ENCODE data around the gene ZNF701. TPM values are rescaled to one million over a fixed set of nuclear protein-coding genes. Genes with fewer than 3 reads are reported as not detected.
A peak's percentile ranks its signal among the peaks of the same experiment; 100 is the strongest.
"Not testable (repeated sequence)": the region's sequence is repeated elsewhere in the genome, so short reads cannot be mapped to it uniquely, and the experiment has no call there.

Gene ZNF701
- total and polyA plus RNA-seq, 2 experiments from 2014 or later = 11.0 to 13.5 TPM

GRCh38 chr19:52601974-52602366 lies 31.9 kb downstream of the ZNF701 start:
- peak overlapping the region; percentile 91 for H3K4me3 ChIP-seq
- peak in 1 of 2 donors; percentile 5 for DNase-seq (ENCODE audit: low read depth in 1 of 2, low spot score in 1 of 2)
- H3K27ac ChIP-seq; H3K9me3 ChIP-seq (ENCODE audit: low read depth); H3K36me3 ChIP-seq; H3K27me3 ChIP-seq; H3K4me1 ChIP-seq (ENCODE audit: low read depth): not testable (repeated sequence)
- TF ChIP-seq CTCF (IDR thresholded peaks at IDR 0.05; ENCODE audit: low read depth, low read length) = peak; percentile 9

GRCh38 chr19:52602941-52603340 lies 32.9 kb downstream of the ZNF701 start:
- Histone ChIP-seq H3K4me1 (ENCODE audit: low read depth) (no peaks in the 10 kb centered on the region), H3K27ac (no peak overlapping the region), H3K9me3 (ENCODE audit: low read depth) (no peaks in the 10 kb centered on the region), H3K36me3 (no peaks in the 10 kb centered on the region), H3K4me3 (no peak overlapping the region), H3K27me3 (no peaks in the 10 kb centered on the region)
- TF ChIP-seq CTCF (IDR thresholded peaks at IDR 0.05; ENCODE audit: low read depth, low read length) = no peak
- DNase-seq (ENCODE audit: low read depth in 1 of 2, low spot score in 1 of 2) = no peak

GRCh38 chr19:52603558-52604207 lies 33.6 kb downstream of the ZNF701 start:
- Histone ChIP-seq H3K36me3 (no peaks in the 10 kb centered on the region), H3K9me3 (ENCODE audit: low read depth) (no peaks in the 10 kb centered on the region), H3K27me3 (no peaks in the 10 kb centered on the region), H3K4me1 (ENCODE audit: low read depth) (no peaks in the 10 kb centered on the region), H3K4me3 (no peak overlapping the region), H3K27ac (no peak overlapping the region)
- peak in 1 of 2 donors; percentile 76 for DNase-seq (ENCODE audit: low read depth in 1 of 2, low spot score in 1 of 2)
- no peak for TF ChIP-seq CTCF (IDR thresholded peaks at IDR 0.05; ENCODE audit: low read depth, low read length)

GRCh38 chr19:52613299-52613906 lies 43.3 kb downstream of the ZNF701 start:
- TF ChIP-seq CTCF (IDR thresholded peaks at IDR 0.05; ENCODE audit: low read depth, low read length) = no peak
- no peaks in the 10 kb centered on the region for H3K9me3 ChIP-seq (ENCODE audit: low read depth)
- H3K36me3 ChIP-seq = peaks cover 31% of the 10 kb centered on the region
- H3K4me3 ChIP-seq = no peak overlapping the region
- no peaks in the 10 kb centered on the region for H3K27me3 ChIP-seq
- no peaks in the 10 kb centered on the region for H3K4me1 ChIP-seq (ENCODE audit: low read depth)
- DNase-seq (ENCODE audit: low read depth in 1 of 2, low spot score in 1 of 2) = no peak
- no peak overlapping the region for H3K27ac ChIP-seq

GRCh38 chr19:52621376-52621775 lies 51.3 kb downstream of the ZNF701 start:
- no peak for TF ChIP-seq CTCF (IDR thresholded peaks at IDR 0.05; ENCODE audit: low read depth, low read length)
- Histone ChIP-seq H3K4me1 (ENCODE audit: low read depth) (no peaks in the 10 kb centered on the region), H3K27ac (no peak overlapping the region), H3K4me3 (no peak overlapping the region), H3K27me3 (no peaks in the 10 kb centered on the region), H3K9me3 (ENCODE audit: low read depth) (no peaks in the 10 kb centered on the region), H3K36me3 (peaks cover 4% of the 10 kb centered on the region)
- no peak for DNase-seq (ENCODE audit: low read depth in 1 of 2, low spot score in 1 of 2)
